Measurements from ENCODE around the gene PRDM7.

- TF ChIP-seq CTCF (conservative IDR thresholded peaks at IDR 0.05; ENCODE audit: low read depth, low read length), result no peak
- no peak for TF ChIP-seq FOS (IDR thresholded peaks at IDR 0.05; ENCODE audit: low read depth, low read length)
- TF ChIP-seq CEBPB (IDR thresholded peaks at IDR 0.05; ENCODE audit: low read depth, low read length), result no peak
- no peak for TF ChIP-seq RFX5 (IDR thresholded peaks at IDR 0.05; ENCODE audit: low read depth, low read length)
- no peak for TF ChIP-seq POLR2A (IDR thresholded peaks at IDR 0.05; ENCODE audit: low read depth, low read length)
- no peak for TF ChIP-seq BHLHE40 (IDR thresholded peaks at IDR 0.05; ENCODE audit: low read depth, low read length)
- no peak for TF ChIP-seq MAZ (IDR thresholded peaks at IDR 0.05; ENCODE audit: borderline replicate concordance, low read depth, low read length)
- TF ChIP-seq CHD1 (IDR thresholded peaks at IDR 0.05; ENCODE audit: low read depth, low read length), result no peak
- no peak for TF ChIP-seq SMC3 (IDR thresholded peaks at IDR 0.05; ENCODE audit: low read depth, low read length)
- no peak for TF ChIP-seq MAFK (IDR thresholded peaks at IDR 0.05; ENCODE audit: low read depth, low read length)
- TF ChIP-seq USF2 (IDR thresholded peaks at IDR 0.05; ENCODE audit: low read depth, low read length), result no peak
- no peak for TF ChIP-seq RAD21 (IDR thresholded peaks at IDR 0.05; ENCODE audit: low read length)
Measured at GRCh38 chr16:90016339-90016950, 60.7 kb downstream of the PRDM7 start.

All from IMR-90 (cell line).